Hepatocyte (in vitro differentiated cells): Measurements from ENCODE around the gene NPHP4.

Experiments used
- CTCF ChIP-seq: fragments of 200-600 bp; sonication (generic); IDR thresholded peaks from 2 replicates; pipeline ENCODE4 v1.5.1; 2016; ENCODE audit warnings: antibody characterized with exemption, mild to moderate bottlenecking; ENCODE audit not compliant: poor library complexity
- EZH2 ChIP-seq: fragments of 200-600 bp; sonication (generic); IDR thresholded peaks from 2 replicates; pipeline ENCODE4 v1.6.1; 2016; ENCODE audit warnings: antibody characterized with exemption, mild to moderate bottlenecking, borderline replicate concordance
- EZH2phosphoT487 ChIP-seq: fragments of 200-600 bp; sonication (generic); IDR thresholded peaks from one replicate; pipeline ENCODE4 v1.6.1; 2018; ENCODE audit warnings: antibody characterized with exemption, mild to moderate bottlenecking, low read depth, moderate library complexity; ENCODE audit not compliant: unreplicated experiment, severe bottlenecking

GRCh38 chr1:5878971-5879370 lies 113.3 kb downstream of the NPHP4 start:
- TF ChIP-seq EZH2phosphoT487: no peak
- no peak for TF ChIP-seq CTCF
- no peak for TF ChIP-seq EZH2
